A549 (cell line): Measurements from ENCODE around the gene NLRP11. TPM values are rescaled to one million over a fixed set of nuclear protein-coding genes. Genes with fewer than 3 reads are reported as not detected.

ENCODE experiments used
- ATAC-seq, 2 experiments: fragments of 200-7000 bp in 1 of 2; fragments of >200 bp in 1 of 2; cut with Nextera tagmentation in 1 of 2; cut with Tn5 transposase in 1 of 2; 3 replicates each; pipeline versions ENCODE4 v1.8.0 to v1.9.1; 2018 to 2020; ENCODE audit warnings: mild to moderate bottlenecking in 1 of 2, moderate library complexity in 1 of 2
- CTCF ChIA-PET: fragments of 300-600 bp; sonication (Branson Sonifier 250); formaldehyde crosslinking; extraction: SDS; loops from one replicate; lab custom pipeline; 2021; ENCODE audit warnings: antibody characterized with exemption, inconsistent platforms; lab: Yijun Ruan, JAX
- POLR2A ChIA-PET: fragments of 350-600 bp; formaldehyde crosslinking; extraction: SDS; loops from one replicate; lab custom pipeline; 2021; ENCODE audit warnings: antibody characterized with exemption, inconsistent platforms; lab: Yijun Ruan, JAX
- DNase-seq, 2 experiments: peaks; one replicate each; pipeline versions ENCODE4 v3.0.0 to v3.0.0-alpha.2; 2011 to 2016; ENCODE audit warnings: low read depth in 1 of 2, low spot score in 1 of 2
- FAIRE-seq: peaks from 2 replicates; lab custom pipeline; 2011; peaks lifted over from hg19 to GRCh38; lab: Jason Lieb, UNC
- H3K27ac ChIP-seq, 2 experiments: fragments of >200 bp; sonication (Bioruptor Twin); formaldehyde crosslinking; 3 replicates each; pipeline ENCODE4 v1.5.1; 2016 to 2017
- H3K4me1 ChIP-seq: fragments of >200 bp; sonication (Bioruptor Twin); formaldehyde crosslinking; 3 replicates; pipeline ENCODE4 v1.6.1; 2016
- H3K4me2 ChIP-seq: fragments of >200 bp; sonication (Bioruptor Twin); formaldehyde crosslinking; 3 replicates; pipeline ENCODE4 v1.6.1; 2016
- H3K4me3 ChIP-seq: fragments of >200 bp; sonication (Bioruptor Twin); formaldehyde crosslinking; 3 replicates; pipeline ENCODE4 v1.5.1; 2016
- H3K9me3 ChIP-seq: fragments of >200 bp; sonication (Bioruptor Twin); formaldehyde crosslinking; 3 replicates; pipeline ENCODE4 v1.6.1; 2016
- ATOH8 ChIP-seq: fragments of 250-450 bp; sonication (Bioruptor Pico); IDR thresholded peaks from 2 replicates; pipeline ENCODE4 v1.5.0; 2020; ENCODE audit warnings: low read depth, mild to moderate bottlenecking, moderate library complexity
- BHLHE40 ChIP-seq: IDR thresholded peaks from 2 replicates; pipeline ENCODE4 v1.6.1; 2012; ENCODE audit warnings: low read depth, low read length, inconsistent platforms
- CBX2 ChIP-seq: fragments of 200-600 bp; sonication (generic); IDR thresholded peaks from 2 replicates; pipeline ENCODE4 v1.6.1; 2016; ENCODE audit warnings: low read depth, mild to moderate bottlenecking, borderline replicate concordance
- CBX8 ChIP-seq: fragments of 200-600 bp; sonication (generic); IDR thresholded peaks from 2 replicates; pipeline ENCODE4 v1.6.1; 2016
- CEBPB ChIP-seq, 2 experiments: fragments of >200 bp in 1 of 2; sonication (Bioruptor Twin) in 1 of 2; formaldehyde crosslinking in 1 of 2; IDR thresholded peaks; 2 replicates each; pipeline ENCODE4 v1.6.1; 2012 to 2016
- CHD4 ChIP-seq: fragments of 200-600 bp; sonication (generic); IDR thresholded peaks from 2 replicates; pipeline ENCODE4 v1.6.1; 2016; ENCODE audit warnings: antibody characterized with exemption, mild to moderate bottlenecking, borderline replicate concordance
- E2F6 ChIP-seq: IDR thresholded peaks from 2 replicates; pipeline ENCODE4 v1.6.1; 2012; ENCODE audit warnings: low read depth, borderline replicate concordance
- EHF ChIP-seq: fragments of 250-450 bp; sonication (Bioruptor Pico); IDR thresholded peaks from 2 replicates; pipeline ENCODE4 v1.5.0; 2020; ENCODE audit warnings: mild to moderate bottlenecking
- EHMT2 ChIP-seq: fragments of 200-600 bp; sonication (generic); IDR thresholded peaks from 2 replicates; pipeline ENCODE4 v1.6.1; 2016; ENCODE audit warnings: antibody characterized with exemption, low read depth, mild to moderate bottlenecking, moderate library complexity
- ELK1 ChIP-seq: fragments of 150-350 bp; IDR thresholded peaks from 2 replicates; pipeline ENCODE4 v1.6.1; 2014; ENCODE audit warnings: low read depth, mild to moderate bottlenecking, low read length
- ESRRA ChIP-seq: fragments of 150-350 bp; IDR thresholded peaks from 2 replicates; pipeline ENCODE4 v1.6.1; 2014; ENCODE audit warnings: mild to moderate bottlenecking, low read length, borderline replicate concordance
- GATA3 ChIP-seq: IDR thresholded peaks from 2 replicates; pipeline ENCODE4 v1.6.1; 2012; ENCODE audit warnings: borderline replicate concordance
- HDAC2 ChIP-seq: fragments of 200-600 bp; sonication (generic); IDR thresholded peaks from 2 replicates; pipeline ENCODE4 v1.6.1; 2016
- HEYL ChIP-seq: fragments of 250-450 bp; sonication (Bioruptor Pico); IDR thresholded peaks from 2 replicates; pipeline ENCODE4 v1.8.0; 2021; ENCODE audit warnings: mild to moderate bottlenecking, moderate library complexity
- HOXB13 ChIP-seq: fragments of 250-450 bp; sonication (Bioruptor Pico); IDR thresholded peaks from 2 replicates; pipeline ENCODE4 v1.5.0; 2020; ENCODE audit warnings: low read depth, mild to moderate bottlenecking, moderate library complexity
- JUN ChIP-seq, 2 experiments: fragments of >200 bp; sonication (Bioruptor Twin); formaldehyde crosslinking; IDR thresholded peaks; 2 replicates in 1 of 2; 3 replicates in 1 of 2; pipeline ENCODE4 v1.6.1; 2016 to 2017
- KDM5A ChIP-seq: fragments of 200-600 bp; sonication (generic); IDR thresholded peaks from 2 replicates; pipeline ENCODE4 v1.6.1; 2016; ENCODE audit warnings: antibody characterized with exemption, mild to moderate bottlenecking
- POLR2A ChIP-seq: IDR thresholded peaks from 2 replicates; pipeline ENCODE4 v1.6.1; 2012; ENCODE audit warnings: mild to moderate bottlenecking, low read length
- POLR2AphosphoS2 ChIP-seq: conservative IDR thresholded peaks from 2 replicates; pipeline ENCODE4 v1.6.1; 2012; ENCODE audit warnings: low read length, improper control_type of control experiment, inconsistent platforms
- RAD21 ChIP-seq, 2 experiments: fragments of >200 bp in 1 of 2; sonication (Bioruptor Twin) in 1 of 2; formaldehyde crosslinking in 1 of 2; IDR thresholded peaks in 1 of 2; conservative IDR thresholded peaks in 1 of 2; 2 replicates in 1 of 2; 3 replicates in 1 of 2; pipeline ENCODE4 v1.6.1; 2012 to 2018; ENCODE audit warnings: inconsistent platforms in 1 of 2
- RCOR1 ChIP-seq: fragments of 150-350 bp; IDR thresholded peaks from 2 replicates; pipeline ENCODE4 v1.6.1; 2014; ENCODE audit warnings: antibody characterized with exemption, low read length, low read depth
- SREBF2 ChIP-seq: fragments of 450-650 bp; IDR thresholded peaks from 2 replicates; pipeline ENCODE4 v1.6.1; 2014; ENCODE audit warnings: mild to moderate bottlenecking, moderate library complexity
- ZNF302 ChIP-seq: fragments of 250-450 bp; sonication (Bioruptor Pico); IDR thresholded peaks from 2 replicates; pipeline ENCODE4 v1.9.0; 2021; ENCODE audit warnings: inconsistent platforms, mild to moderate bottlenecking, moderate library complexity
- WGBS: methylation state at CpG from one replicate; pipeline ENCODE4 v1.1.6; 2017; ENCODE audit errors: missing lambda C conversion rate; 5-methylcytosine and 5-hydroxymethylcytosine counted together
- polyA minus RNA-seq: library from RNA; depleted of rRNA, polyadenylated mRNA; stranded (reverse); fragments of >200 nt; gene quantifications from 2 replicates; pipeline ENCODE4 v1.2.3, GENCODE V29; 2011; rRNA and poly(A)+ RNA removed
- polyA plus RNA-seq, 4 experiments: library from polyadenylated mRNA; depleted of rRNA in 3 of 4; stranded (reverse); fragments of >200 nt; fragmentation: RNase III in 1 of 4; extraction: RNeasy Plus Mini Kit Qiagen cat#74134 plus additional on column Dnase treatment in 1 of 4; gene quantifications; 2 replicates in 3 of 4; 3 replicates in 1 of 4; pipeline ENCODE4 v1.2.3, GENCODE V29; 2011 to 2017
- TF ChIP-seq, protein P1 (sequence below): fragments of 200-600 bp; sonication (generic); IDR thresholded peaks from 2 replicates; pipeline ENCODE4 v1.6.1; 2016; ENCODE audit warnings: antibody characterized with exemption, mild to moderate bottlenecking, moderate library complexity
- TF ChIP-seq, protein P2 (sequence below): fragments of >200 bp; sonication (Bioruptor Twin); formaldehyde crosslinking; IDR thresholded peaks from 2 replicates; pipeline ENCODE4 v1.6.1; 2016
- TF ChIP-seq, protein P3 (sequence below): fragments of >200 bp; sonication (Bioruptor Twin); formaldehyde crosslinking; IDR thresholded peaks from 3 replicates; pipeline ENCODE4 v1.6.1; 2016

The NLRP11 gene
- 0.06 and 0.13 TPM in 2 replicates for polyA plus RNA-seq (2011; rRNA removed)
- polyA plus RNA-seq (2012; cell fraction: cytosol; rRNA removed) = 0.04 TPM in 2 replicates
- polyA plus RNA-seq (2012; cell fraction: nucleus; rRNA removed) = 0.02 TPM in 2 replicates
- polyA plus RNA-seq (2017; fragmentation: RNase III; extraction: RNeasy Plus Mini Kit Qiagen cat#74134 plus additional on column Dnase treatment) = 0.03 TPM in 2 of 3 replicates, not detected in the other
- not detected in 2 replicates for polyA minus RNA-seq

DNA sequence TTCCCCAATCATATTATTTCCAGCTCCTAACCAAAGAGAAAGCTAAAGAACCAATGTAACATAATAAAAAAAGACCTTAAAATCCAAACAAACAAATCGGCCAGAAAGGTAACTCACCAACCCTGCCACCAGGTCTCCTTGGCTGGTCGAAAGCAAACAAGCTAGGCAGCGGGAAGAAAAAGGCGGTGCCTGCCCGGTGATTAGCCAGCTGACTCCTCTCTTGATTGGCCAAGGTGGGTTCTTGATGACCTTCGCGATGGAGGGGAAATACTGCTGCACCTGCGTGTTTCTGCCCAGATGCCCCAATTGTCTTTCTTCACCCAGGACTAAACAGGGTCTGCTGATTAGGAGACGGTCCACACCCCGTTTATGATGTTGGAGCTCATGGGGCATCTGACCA lies at the start of gene NLRP11:
NLRP11 (minus strand) TSS at position 154 of the 400 bp plus-strand sequence. CDS start 13,825 bp downstream, outside the sequence.
- Histone ChIP-seq H3K4me1 (no peaks in the 10 kb centered on the region), H3K4me3 (no peak within 1 kb of the TSS), H3K9me3 (peaks cover 3% of the 10 kb centered on the region; the same call in 2 of the 3 replicates), H3K4me2 (no peak within 1 kb of the TSS), H3K27ac (no peak within 1 kb of the TSS)
- TF ChIP-seq CEBPB (IDR thresholded peaks at IDR 0.05) = no peak
- no peak for TF ChIP-seq ELK1
- no peak for TF ChIP-seq ATOH8 (CRISPR knock-in tag)
- TF ChIP-seq KDM5A = no peak
- no peak for TF ChIP-seq HOXB13 (CRISPR knock-in tag)
- TF ChIP-seq CHD4 = no peak
- TF ChIP-seq, protein P1, sequence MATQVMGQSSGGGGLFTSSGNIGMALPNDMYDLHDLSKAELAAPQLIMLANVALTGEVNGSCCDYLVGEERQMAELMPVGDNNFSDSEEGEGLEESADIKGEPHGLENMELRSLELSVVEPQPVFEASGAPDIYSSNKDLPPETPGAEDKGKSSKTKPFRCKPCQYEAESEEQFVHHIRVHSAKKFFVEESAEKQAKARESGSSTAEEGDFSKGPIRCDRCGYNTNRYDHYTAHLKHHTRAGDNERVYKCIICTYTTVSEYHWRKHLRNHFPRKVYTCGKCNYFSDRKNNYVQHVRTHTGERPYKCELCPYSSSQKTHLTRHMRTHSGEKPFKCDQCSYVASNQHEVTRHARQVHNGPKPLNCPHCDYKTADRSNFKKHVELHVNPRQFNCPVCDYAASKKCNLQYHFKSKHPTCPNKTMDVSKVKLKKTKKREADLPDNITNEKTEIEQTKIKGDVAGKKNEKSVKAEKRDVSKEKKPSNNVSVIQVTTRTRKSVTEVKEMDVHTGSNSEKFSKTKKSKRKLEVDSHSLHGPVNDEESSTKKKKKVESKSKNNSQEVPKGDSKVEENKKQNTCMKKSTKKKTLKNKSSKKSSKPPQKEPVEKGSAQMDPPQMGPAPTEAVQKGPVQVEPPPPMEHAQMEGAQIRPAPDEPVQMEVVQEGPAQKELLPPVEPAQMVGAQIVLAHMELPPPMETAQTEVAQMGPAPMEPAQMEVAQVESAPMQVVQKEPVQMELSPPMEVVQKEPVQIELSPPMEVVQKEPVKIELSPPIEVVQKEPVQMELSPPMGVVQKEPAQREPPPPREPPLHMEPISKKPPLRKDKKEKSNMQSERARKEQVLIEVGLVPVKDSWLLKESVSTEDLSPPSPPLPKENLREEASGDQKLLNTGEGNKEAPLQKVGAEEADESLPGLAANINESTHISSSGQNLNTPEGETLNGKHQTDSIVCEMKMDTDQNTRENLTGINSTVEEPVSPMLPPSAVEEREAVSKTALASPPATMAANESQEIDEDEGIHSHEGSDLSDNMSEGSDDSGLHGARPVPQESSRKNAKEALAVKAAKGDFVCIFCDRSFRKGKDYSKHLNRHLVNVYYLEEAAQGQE = no peak
- TF ChIP-seq RAD21 (conservative IDR thresholded peaks at IDR 0.05 in 1 of 2, IDR thresholded peaks at IDR 0.05 in 1 of 2) = no peak
- WGBS = 26% methylated on average over 10 of the region's 10 CpGs
- ATAC-seq = no peak
- DNase-seq = no peak
- CTCF ChIA-PET = interaction anchor here (0.9 kb wide), 1 partner anchor 156 kb away, joined by 3 read pairs; no protein-coding TSS in a partner anchor
- POLR2A ChIA-PET = no interaction called here
- FAIRE-seq = no peak

GRCh38 chr19:55877211-55877610 lies 45.4 kb upstream of the NLRP11 start:
- no peak for TF ChIP-seq EHF
- TF ChIP-seq, protein P2, sequence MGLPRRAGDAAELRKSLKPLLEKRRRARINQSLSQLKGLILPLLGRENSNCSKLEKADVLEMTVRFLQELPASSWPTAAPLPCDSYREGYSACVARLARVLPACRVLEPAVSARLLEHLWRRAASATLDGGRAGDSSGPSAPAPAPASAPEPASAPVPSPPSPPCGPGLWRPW = no peak
- no peak for TF ChIP-seq SREBF2
- TF ChIP-seq CBX8 = no peak
- no peak for TF ChIP-seq POLR2A
- no peak for TF ChIP-seq POLR2AphosphoS2
- TF ChIP-seq CBX2 = no peak
- no peak for TF ChIP-seq GATA3
- DNase-seq (no peak), ATAC-seq (no peak), FAIRE-seq (no peak)
- no peak overlapping the region for H3K27ac ChIP-seq
- H3K4me3 ChIP-seq = no peak overlapping the region
- WGBS = 3% methylated on average over 3 of the region's 3 CpGs
- peaks cover 3% of the 10 kb centered on the region; the same call in 1 of the 3 replicates for H3K9me3 ChIP-seq
- ChIA-PET CTCF (no interaction called here), POLR2A (no interaction called here)
- H3K4me2 ChIP-seq = no peak overlapping the region
- H3K4me1 ChIP-seq = no peaks in the 10 kb centered on the region

- no peaks in the 10 kb centered on the region for H3K4me1 ChIP-seq
- POLR2A ChIA-PET = no interaction called here
- CTCF ChIA-PET = no interaction called here
- DNase-seq (no peak), ATAC-seq (no peak), FAIRE-seq (no peak)
- no peak overlapping the region for H3K4me3 ChIP-seq
- H3K9me3 ChIP-seq = peaks cover 27% of the 10 kb centered on the region; the same call in 2 of the 3 replicates
- WGBS = 37% methylated on average over 11 of the region's 11 CpGs
- H3K4me2 ChIP-seq = no peak overlapping the region
- H3K27ac ChIP-seq = no peak overlapping the region
- TF ChIP-seq ATOH8 (CRISPR knock-in tag) (no peak), ESRRA (no peak), HEYL (CRISPR knock-in tag) (no peak), RCOR1 (no peak), ZNF302 (CRISPR knock-in tag) (no peak), EHMT2 (no peak), HDAC2 (no peak), BHLHE40 (no peak), JUN (IDR thresholded peaks at IDR 0.05) (no peak), E2F6 (no peak)
- TF ChIP-seq, protein P3, sequence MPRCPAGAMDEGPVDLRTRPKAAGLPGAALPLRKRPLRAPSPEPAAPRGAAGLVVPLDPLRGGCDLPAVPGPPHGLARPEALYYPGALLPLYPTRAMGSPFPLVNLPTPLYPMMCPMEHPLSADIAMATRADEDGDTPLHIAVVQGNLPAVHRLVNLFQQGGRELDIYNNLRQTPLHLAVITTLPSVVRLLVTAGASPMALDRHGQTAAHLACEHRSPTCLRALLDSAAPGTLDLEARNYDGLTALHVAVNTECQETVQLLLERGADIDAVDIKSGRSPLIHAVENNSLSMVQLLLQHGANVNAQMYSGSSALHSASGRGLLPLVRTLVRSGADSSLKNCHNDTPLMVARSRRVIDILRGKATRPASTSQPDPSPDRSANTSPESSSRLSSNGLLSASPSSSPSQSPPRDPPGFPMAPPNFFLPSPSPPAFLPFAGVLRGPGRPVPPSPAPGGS = no peak
Measured at GRCh38 chr19:55870736-55871135, 38.9 kb upstream of the NLRP11 start.
